Medulla oblongata (tissue), 1 donor: ENCODE results near the gene LAIR2.
"Not testable (repeated sequence)": the region's sequence is repeated elsewhere in the genome, so short reads cannot be mapped to it uniquely, and the experiment has no call there.

Experiments used
- DNase-seq: peaks from one replicate; pipeline ENCODE4 v3.0.0-alpha.2; 2015; ENCODE audit errors: extremely low spot score

The LAIR2 gene

DNA sequence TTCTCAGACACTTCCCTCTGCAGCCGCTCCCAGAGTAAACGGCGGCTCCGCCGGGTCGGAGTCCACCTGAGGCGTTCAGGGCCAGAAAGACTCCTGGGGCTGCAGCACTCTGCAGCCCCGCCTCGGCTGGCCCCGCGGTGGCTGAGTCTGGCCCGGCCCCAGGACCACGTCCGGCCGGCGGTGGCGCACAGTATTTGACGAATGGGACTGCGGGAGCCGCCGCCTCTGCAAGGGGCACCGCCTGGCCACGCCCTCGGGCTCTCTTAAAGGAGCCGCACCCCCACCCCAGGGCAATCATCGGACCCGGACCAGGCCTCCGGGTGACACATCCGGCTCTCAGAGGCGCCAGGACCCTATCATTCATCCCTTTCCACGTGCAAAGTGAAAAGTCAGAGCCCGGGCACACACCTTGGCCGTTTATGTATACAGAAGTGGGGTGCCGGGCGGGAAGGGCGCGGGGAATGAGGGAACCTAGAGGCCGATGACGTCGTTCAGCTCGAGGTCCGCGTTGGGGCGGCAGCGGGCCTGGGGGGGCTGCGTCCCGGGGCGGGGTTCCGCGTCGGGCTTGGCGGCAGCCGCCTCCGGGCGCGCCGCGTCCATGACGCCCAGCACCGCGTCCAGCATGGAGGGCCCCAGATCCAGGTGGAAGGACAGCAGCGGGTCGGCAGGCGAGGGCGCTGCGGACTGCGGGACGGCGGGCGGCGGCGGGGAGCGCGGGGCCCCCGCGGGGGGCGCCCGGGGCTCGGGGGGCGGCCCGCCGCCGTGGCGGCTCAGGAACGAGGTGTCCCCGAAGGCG is 37.8 kb upstream of the LAIR2 start:
- peak; percentile 79 for DNase-seq

DNA sequence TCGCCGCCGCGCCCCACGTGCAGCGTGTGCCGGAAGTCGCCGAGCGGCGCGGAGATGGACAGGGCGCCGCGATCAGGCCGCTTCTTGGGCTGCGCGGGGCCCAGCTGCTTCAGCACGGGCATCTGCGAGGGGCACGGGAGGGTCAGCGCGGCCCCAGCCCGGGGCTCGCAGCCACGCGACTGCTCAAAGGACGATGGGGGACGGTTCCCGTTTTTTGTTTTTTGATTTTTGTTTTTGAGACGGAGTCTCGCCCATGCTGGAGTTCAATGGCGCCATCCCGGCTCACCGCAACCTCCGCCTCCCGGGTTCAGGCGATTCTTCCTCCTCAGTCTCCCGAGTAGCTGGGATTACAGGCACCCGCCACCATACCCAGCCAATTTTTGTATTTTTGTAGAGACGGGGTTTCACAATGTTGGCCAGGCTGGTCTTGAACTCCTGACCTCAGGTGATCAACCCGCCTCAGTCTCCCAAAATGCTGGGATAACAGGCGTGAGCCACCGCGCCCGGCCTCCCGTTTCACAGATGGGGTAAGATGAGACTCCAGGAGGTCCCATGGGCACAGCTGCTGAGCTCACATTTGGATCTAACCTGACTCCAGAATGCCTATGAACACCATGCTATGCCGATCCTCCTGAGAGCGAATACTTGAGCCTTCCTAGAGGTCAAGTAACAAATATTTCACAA is 37.1 kb upstream of the LAIR2 start:
- DNase-seq = no peak

DNA sequence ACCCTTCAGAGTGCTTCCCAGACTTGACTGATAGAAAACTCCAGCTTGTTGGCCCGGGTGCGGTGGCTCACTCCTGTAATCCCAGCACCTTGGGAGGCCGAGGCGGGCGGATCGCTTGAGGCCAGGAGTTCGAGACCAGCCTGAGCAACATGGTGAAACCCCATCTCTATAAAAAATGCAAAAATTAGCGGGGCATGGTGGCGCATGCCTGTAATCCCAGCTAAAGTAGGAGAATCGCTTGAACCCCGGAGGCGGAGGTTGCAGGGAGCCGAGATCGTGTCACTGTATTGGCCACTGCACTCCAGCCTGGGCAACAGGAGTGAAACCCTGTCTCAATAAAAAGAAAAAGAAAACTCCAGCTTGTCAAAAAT is 36.5 kb upstream of the LAIR2 start:
- not testable (repeated sequence) for DNase-seq

DNA sequence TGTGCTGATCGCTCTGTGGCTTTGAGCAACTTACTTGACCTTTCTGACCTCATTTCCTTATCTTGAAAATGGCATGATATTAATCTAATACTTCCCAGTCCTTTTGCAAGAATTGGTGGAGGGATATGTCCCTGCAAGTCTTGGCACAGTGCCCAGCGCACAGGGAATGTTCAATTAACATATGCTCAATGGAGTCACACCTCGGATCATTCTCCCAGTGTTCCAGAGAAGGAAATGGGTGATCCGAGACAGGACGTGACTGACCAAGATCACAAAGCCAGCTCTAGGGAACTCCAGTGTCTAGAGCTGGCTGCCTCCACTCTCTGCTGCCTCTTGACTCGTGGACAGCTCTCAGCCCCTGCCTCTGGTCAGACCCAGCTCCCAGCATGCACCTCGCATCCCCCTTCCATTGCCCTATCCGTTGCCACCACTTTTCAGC is 33.1 kb upstream of the LAIR2 start:
- DNase-seq = no peak

DNA sequence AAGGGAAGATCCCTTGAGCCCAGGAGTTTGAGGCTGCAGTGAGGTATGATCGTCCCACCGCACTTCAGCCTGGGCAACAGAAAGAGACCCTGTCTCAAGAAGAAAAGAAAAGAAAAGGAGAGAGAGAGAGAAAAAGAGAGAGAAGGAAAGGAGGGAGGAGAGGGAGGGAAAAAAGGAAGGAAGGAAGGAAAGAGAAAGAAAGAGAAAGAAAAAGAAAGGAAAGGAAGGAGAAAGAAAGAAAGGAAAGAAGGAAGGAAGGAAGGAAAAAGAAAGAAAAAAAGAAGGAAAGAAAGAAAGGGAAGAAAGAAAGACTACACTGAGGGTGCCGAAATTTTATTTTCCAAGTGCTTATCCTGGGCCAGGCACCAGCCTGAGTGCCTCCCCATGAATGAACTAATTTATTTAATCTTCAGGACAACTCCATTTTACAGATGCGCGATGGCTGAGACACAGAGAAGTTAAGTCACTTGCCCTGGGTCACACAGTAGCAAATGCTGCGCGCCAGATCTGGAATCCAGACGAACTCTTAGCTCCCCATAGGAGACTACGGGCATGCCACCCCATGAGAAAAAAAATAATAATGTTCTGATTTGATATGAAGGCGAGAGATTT is 32.2 kb upstream of the LAIR2 start:
- no peak for DNase-seq

DNA sequence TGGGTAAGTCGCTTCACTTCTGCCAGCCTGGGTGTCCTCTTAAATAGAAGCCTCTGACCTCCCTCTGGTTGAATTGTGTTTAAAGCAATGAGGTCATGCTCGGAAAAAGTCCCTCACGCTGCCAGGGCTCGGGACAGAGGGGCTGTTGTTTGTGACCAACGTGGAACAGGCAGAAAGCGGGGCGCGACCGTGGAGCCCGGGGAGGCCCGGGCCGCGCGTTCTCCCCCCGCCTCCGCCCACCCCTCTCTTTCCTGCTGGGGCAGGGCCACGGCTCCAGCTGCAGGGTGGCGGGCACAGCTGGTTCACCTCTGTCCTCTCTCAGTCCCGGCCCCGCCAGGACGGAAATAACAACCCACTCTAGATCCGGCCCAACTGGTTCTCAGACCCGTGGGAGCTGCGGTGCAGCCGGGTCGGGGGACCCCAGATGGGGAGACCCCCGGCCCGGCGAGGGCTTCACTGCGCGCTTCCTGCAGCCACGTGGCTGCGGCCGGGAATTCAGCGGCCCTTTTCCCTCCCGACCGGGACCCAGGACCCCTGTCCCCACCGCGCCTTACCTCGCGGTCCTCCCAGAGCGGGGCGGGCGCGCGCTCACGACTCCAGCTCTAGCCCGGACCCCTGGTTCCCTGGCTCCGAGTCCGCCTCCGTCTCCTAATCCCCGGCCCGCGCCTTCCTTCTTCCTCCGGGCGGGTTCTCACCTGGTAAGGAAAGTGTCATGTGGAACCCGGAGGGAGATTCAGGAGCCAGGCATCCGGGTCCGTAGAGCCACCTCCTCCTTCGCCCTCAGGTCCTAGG is 31.4 kb upstream of the LAIR2 start:
- peak; percentile 60 for DNase-seq

DNA sequence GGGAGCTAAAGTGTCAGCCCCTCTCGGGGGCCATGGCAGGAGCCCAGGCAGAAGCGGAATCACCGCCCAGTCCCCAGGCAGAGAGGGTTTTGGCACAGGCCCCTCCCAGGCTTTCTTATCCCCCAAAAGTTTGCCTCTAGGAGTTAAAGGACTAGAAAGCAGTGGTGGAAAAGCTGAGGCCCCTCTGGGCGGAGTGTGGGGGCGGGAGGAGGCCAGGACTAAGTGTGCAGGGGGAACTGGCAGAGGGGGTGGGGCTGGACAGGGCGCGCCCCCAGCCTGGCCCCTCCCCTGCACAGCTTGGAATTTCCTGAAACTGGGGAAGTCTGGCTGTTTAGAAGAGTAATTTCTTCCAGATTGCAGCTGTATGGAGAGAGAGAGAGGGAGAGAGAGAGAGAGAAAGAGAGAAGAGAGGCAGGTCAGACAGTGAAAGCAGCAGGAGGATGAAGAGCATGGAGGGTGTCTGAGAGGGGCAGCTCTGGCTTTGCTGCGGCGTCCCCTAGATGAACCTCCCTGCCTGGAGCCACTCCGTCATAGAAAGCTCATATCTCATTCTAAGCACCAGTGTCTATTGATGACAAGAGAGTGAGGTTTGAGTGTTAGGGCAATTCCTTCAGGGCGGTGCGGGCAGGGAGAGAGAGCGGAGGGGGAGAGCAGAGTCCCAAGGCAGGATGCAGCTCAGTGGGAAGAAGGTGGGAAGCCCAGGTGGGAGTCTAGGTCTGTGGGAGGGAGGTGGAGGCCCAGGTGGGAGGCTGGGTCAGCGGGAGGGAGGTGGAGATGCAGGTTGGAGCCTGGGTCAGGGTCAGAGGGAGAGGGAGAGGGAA is 29.4 kb upstream of the LAIR2 start, which contains the start of gene CDC42EP5:
CDC42EP5 (minus strand) TSS at position 226 of the 821 bp plus-strand sequence. CDS start 7,749 bp downstream, outside the sequence.
- DNase-seq = no peak

DNA sequence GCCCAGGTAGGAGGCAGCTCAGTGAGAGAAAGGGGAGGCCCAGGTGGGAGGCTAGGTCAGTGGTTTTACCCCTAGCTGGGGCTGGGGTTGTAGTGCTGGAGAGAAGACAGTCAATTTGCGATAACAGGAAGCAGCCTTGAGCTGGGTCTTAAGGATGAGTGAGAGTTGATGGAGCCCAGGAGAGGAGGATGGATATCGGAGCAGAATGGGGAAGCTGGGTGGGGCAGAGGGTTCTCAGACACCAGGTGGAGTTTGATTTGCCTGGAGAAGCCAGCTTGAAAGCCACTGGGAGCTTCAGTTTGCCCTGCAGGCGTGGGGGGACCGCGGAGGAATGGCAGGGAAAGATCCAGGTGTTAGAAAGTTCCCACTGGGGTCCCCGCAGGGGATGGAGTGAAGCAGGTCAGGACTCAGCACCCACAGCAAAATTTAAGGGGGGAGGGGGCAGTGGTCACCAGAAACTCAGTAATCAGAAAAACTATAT is 28.7 kb upstream of the LAIR2 start:
- DNase-seq = no peak

DNA sequence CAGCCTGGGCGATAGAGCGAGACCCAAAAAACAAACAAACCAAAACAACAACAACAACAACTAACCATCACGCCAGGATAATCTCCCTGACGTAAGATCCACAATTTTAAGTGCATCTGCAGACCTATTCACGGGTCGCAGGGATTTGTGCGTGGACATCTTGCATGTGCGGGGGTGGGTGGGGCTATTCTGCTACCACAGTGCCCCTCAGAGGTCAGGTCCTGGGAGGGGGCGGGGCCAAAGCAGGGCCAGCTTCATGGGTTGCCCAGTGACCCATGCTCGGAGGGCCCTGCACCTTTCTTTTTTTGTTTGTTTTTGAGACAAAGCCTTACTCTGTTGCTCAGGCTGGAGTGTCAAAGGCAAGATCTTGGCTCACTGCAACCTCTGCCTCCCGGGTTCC is 26.9 kb upstream of the LAIR2 start:
- no peak for DNase-seq

DNA sequence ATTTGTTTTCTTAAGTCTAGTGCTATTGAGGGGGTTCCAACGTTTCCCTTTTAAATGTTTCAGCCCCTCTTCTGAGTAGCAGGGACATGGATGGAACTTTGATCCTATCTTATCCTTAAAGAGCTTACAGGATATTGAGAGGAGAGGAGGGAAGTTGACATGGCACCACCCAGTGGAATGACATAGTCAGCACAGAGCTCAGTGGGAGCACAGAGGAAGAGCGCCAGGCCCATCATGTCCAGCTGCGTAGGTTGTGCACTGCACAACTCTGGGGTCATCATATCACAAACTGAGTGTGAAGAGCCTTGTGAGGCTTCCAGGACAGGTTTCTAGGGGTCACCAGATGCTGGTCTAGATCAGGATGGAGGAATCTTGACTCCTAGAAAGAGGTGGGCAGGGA is 25.0 kb upstream of the LAIR2 start:
- DNase-seq = no peak

DNA sequence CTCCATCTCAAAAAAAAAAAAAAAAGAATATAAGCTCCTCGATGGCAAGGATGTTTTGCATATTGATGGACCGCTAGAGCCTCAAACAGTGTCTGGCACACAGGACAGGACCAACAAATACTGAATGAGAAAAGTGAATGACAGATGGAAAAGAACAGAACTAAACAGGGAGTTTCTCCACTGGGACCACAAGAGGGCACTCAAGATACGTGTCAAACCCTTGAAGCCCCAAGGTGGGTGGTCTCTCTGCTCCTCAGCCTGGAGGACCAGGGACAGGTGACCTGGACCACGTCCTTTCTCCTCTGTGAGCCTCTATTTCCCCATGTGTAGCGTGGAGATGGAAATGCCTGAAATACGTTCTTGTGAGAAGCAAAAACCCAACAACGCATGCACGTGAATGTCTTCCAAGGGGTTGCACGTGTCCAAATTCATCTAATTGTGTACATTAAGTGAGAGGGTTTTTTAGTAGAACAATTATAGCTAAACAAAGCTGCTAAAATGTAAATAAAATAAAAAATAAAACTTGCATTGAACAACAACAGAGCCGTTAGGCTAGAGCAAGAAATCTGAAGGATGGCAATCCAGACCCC is 23.9 kb upstream of the LAIR2 start:
- DNase-seq = peak; percentile 67

DNA sequence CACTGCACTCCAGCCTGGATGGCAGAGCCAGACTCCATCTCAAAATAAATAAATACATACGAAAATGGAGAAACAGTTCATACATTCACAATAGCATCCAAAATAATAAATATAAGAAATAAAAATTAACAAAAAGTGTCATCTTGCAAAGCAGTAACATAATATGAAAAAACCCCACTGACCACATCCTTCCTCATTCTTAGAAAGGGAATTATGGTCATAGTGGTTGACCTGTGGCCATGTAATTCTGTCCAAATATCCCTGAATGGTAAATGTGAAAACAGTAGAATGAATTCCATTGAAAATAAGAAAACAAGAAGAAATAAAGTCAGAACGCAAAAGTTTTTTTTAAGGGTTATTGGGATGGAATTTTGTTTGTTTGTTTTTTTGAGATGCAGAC is 22.6 kb upstream of the LAIR2 start:
- DNase-seq = no peak

DNA sequence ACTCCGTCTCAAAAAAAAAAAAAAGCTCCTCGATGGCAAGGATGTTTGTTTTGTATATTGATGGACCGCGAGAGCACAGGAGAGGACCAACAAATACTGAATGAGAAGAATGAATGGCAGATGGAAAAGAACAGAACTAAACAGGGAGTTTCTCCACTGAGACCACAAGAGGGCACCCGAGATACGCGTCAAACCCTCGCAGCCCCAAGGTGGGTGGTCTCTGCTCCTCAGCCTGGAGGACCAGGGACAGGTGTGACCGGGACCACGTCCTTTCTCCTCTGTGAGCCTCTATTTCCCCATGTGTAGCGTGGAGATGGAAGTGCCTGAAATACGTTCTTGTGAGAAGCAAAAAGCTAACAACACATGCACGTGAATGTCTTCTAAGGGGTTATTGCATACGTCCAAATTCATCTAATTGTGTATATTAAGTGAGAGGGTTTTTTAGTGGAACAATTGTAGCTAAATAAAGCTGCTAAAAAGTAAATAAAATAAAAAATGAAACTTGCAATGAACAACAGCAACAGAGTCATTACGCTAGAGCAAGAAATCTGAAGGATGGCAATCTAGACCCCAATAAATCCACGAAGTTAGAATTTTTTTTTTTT is 21.2 kb upstream of the LAIR2 start:
- peak; percentile 76 for DNase-seq

DNA sequence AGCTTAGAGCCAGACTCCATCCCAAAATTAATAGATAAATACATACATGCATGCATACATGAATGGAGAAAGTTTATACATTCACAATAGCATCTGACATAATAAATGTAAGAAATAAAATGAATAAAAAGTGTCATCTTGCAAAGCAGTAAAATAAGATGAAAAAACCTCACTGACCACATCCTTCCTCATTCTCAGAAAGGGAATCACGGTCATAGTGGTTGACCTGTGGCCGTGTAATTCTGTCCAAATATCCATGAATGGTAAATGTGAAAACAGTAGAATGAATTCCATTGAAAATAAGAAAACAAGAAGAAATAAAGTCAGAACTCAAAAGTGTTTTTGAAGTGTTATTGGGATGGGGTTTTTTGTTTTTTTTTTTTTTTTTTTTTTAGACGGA is 19.7 kb upstream of the LAIR2 start:
- DNase-seq = no peak

DNA sequence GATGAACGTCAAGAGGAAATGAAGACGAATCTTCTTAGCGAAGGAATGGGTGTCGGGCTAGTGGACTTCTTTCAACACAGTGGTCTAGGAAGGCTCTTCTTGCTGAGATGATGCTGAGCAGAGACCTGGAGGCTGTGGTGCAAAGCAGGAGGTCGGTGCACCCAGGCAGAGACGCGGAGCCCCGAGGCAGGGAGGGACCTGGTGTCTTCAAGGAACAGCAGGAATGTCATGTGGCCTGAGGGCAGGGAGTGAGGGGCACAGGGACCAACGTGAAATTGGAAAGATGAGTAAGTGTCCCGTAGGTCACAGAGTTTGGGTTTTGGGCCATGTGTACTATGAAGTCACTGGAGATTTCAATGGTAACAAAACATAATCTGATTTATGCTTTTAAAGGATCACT is 18.2 kb upstream of the LAIR2 start:
- no peak for DNase-seq

DNA sequence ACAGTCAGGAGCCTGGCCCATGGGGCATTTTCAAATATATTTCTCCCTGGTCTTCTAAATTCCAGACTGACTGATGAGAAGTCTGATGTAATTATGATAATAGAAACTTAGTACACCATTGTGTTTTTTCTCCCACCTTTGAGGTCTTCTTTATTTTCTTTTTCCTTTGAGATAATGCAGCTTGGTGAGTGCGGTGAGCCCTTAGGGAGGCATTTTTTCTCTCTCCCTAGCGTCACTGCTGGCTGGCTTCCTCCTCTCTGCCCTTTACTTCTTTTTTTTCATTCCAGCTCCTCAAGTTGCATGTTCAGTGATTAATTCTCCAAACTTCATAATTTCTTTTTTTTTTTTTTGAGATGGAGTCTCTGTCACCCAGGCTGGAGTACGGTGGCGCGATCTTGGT is 16.8 kb upstream of the LAIR2 start:
- DNase-seq = no peak

DNA sequence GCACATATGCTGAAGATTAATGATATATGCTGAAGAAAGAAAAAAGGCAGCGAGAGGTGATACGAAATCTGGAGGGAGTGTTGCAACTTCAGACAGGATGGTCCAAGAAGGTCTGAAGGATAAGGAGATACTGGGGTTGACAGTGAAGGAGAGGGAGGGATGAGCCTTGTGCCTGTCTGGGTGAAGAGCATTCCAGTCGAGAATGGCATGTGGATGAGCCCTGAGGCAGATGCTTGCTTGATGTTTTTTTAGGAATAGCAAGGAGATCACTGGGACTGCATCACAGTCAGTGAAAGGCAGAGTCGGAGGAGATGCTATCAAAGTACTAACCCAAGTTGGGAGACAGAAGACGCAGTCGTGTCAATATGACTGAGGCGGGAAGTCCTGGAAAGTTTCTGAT is 13.3 kb upstream of the LAIR2 start:
- DNase-seq = no peak

DNA sequence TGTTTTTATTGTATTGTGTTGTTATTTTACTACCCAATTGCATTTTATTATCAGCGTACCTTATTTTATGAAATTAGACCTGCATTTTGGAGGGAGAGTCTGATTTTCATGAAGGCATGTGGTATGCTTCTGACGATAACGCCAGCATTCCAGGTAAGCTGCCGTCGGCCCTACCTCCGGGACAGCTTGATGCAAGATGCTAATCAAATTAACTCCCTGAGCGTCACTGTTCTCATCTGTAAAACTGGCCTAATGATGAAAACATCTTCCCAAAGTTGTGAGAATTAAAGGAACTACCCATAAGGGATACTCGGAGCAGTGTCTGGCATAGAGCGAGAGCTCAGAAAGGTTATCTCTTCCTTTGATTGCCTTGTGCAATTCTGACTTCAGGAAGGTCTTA is 12.9 kb upstream of the LAIR2 start:
- DNase-seq = no peak

DNA sequence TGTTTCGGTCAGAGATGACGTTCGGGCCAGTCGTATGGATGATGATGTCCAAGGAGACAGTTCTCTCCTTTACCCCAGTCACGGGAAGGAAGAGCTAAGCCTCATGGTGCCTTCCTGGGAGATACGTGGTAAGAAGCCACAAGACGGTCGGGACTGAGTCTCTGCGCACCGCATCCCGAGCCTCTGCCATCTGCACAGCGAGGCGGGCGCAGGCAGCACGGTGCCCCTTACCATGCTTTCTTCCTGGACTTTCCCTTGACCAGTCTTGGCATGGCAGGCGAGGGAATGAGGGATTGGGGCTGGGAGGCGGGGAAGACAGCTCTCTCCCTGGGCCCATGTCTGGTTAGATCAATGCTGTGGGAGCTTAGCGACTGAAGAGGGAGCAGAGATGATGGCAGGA is 10.1 kb upstream of the LAIR2 start:
- DNase-seq = no peak

DNA sequence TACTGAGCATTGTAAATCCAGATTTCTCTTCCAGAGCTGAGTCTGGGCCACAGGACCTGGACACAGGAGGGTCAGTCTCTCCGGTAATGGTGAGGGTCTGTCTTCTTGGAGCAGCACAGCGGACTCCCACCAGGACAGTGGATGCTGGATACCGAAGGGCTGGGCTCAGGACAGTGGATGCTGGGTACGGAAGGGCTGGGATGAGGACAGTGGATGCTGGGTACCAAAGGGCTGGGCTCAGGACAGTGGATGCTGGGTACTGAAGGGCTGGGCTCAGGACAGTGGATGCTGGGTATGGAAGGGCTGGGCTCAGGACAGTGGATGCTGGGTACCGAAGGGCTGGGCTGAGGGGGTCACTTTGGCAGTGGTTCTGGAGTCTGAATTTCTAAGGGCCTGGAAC is 9.6 kb upstream of the LAIR2 start:
- not testable (repeated sequence) for DNase-seq
